ENCODE results near the gene GBP1. TPM values are rescaled to one million over a fixed set of nuclear protein-coding genes. Genes with fewer than 3 reads are reported as not detected.
"Not testable (repeated sequence)": the region's sequence is repeated elsewhere in the genome, so short reads cannot be mapped to it uniquely, and the experiment has no call there.

Gene GBP1
- 18.7 and 23.5 TPM in 2 replicates for total RNA-seq (2014; rRNA removed; shearing (Covaris generic))

- DNase-seq (ENCODE audit: low spot score): peak; percentile 74
These were observed at the start of gene GBP1 for GRCh38 chr1:89065079-89065868. Gene GBP1 (minus strand): TSS chr1:89065208. CDS start chr1:89063234, 1,974 bp downstream.

- DNase-seq (ENCODE audit: low spot score): no peak
These were observed 49.7 kb upstream of the GBP1 start for GRCh38 chr1:89114662-89115061.

- no peak for DNase-seq (ENCODE audit: low spot score)
These were observed 48.0 kb upstream of the GBP1 start for GRCh38 chr1:89112871-89113613.

- no peak for DNase-seq (ENCODE audit: low spot score)
These were observed 39.7 kb upstream of the GBP1 start for GRCh38 chr1:89104687-89105086.

- DNase-seq (ENCODE audit: low spot score): no peak
These were observed 39.1 kb upstream of the GBP1 start for GRCh38 chr1:89104147-89104546.

- no peak for DNase-seq (ENCODE audit: low spot score)
These were observed 37.0 kb upstream of the GBP1 start for GRCh38 chr1:89102021-89102420.

GRCh38 chr1:89100412-89100811, 35.4 kb upstream of the GBP1 start:
- no peak for DNase-seq (ENCODE audit: low spot score)

GRCh38 chr1:89098857-89099256, 33.8 kb upstream of the GBP1 start:
- no peak for DNase-seq (ENCODE audit: low spot score)

- DNase-seq (ENCODE audit: low spot score): no peak
These were observed 30.7 kb upstream of the GBP1 start for GRCh38 chr1:89095737-89096136.

GRCh38 chr1:89089962-89090361, 25.0 kb upstream of the GBP1 start:
- no peak for DNase-seq (ENCODE audit: low spot score)

- no peak for DNase-seq (ENCODE audit: low spot score)
These were observed 23.6 kb upstream of the GBP1 start for GRCh38 chr1:89088572-89088971.

- no peak for DNase-seq (ENCODE audit: low spot score)
These were observed 22.2 kb upstream of the GBP1 start for GRCh38 chr1:89087241-89087640.

- DNase-seq (ENCODE audit: low spot score): peak; percentile 44
These were observed 20.8 kb upstream of the GBP1 start for GRCh38 chr1:89085781-89086180.

- DNase-seq (ENCODE audit: low spot score): no peak
These were observed 16.0 kb upstream of the GBP1 start for GRCh38 chr1:89081005-89081404.

GRCh38 chr1:89080068-89080467, 15.1 kb upstream of the GBP1 start:
- DNase-seq (ENCODE audit: low spot score): not testable (repeated sequence)

- DNase-seq (ENCODE audit: low spot score): not testable (repeated sequence)
These were observed 7.6 kb upstream of the GBP1 start for GRCh38 chr1:89072466-89073065.

- DNase-seq (ENCODE audit: low spot score): no peak
These were observed 5.5 kb upstream of the GBP1 start for GRCh38 chr1:89070509-89070908.

- DNase-seq (ENCODE audit: low spot score): no peak
These were observed 4.9 kb upstream of the GBP1 start for GRCh38 chr1:89069951-89070350.

- peak; percentile 28 for DNase-seq (ENCODE audit: low spot score)
These were observed 3.3 kb upstream of the GBP1 start for GRCh38 chr1:89068291-89068690.

GRCh38 chr1:89064632-89065031, 376 bp downstream of the GBP1 start:
- DNase-seq (ENCODE audit: low spot score): no peak

GRCh38 chr1:89063094-89063493, 1.9 kb downstream of the GBP1 start:
- no peak for DNase-seq (ENCODE audit: low spot score)

- DNase-seq (ENCODE audit: low spot score): no peak
These were observed 4.9 kb downstream of the GBP1 start for GRCh38 chr1:89060091-89060490.

GRCh38 chr1:89051955-89052312, 13.1 kb downstream of the GBP1 start:
- DNase-seq (ENCODE audit: low spot score): no peak
